Measurements from ENCODE around the gene GRID1.

Gene GRID1

DNA sequence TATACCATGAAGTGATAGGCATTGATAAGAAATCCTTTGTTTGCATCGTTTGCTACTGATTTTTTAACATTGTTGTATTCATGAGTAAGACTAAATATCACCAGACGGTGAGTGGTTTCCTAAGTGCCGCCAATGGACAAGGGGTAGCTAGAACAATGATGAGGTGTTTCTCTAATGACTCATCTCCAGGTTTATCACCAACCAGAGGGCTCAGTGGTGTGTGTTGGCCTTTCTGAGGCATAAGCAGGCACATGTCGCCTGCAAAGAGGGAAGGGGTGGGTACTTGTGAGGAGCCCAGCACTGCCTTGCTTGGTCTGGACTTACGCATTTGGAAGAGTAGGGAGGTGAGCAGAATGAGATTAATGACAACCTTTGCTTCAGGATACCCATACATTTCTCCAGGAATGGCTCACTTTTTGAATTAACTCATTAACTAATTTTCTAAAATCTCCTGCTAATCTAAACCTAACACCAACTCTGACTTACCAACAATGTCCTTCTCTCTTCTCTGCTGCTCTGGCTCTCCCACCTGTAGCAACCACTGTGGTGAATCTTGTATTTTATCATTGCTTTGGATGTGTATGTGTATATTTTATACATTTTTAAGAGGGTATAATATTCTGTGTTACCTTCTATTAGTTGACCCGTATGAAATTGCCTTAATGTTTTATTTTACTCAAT is 722.6 kb downstream of the GRID1 start:
- TF ChIP-seq CTCF (IDR thresholded peaks at IDR 0.05; ENCODE audit: insufficient read depth, missing control alignments), result no peak
- DNase-seq (ENCODE audit: insufficient read length, low spot score) (no peak), FAIRE-seq (no peak)

GRCh38 chr10:85643171-85643844 is 723.3 kb downstream of the GRID1 start:
- DNase-seq (ENCODE audit: insufficient read length, low spot score), result no peak
- TF ChIP-seq CTCF (IDR thresholded peaks at IDR 0.05; ENCODE audit: insufficient read depth, missing control alignments), result no peak
- no peak for FAIRE-seq

DNA sequence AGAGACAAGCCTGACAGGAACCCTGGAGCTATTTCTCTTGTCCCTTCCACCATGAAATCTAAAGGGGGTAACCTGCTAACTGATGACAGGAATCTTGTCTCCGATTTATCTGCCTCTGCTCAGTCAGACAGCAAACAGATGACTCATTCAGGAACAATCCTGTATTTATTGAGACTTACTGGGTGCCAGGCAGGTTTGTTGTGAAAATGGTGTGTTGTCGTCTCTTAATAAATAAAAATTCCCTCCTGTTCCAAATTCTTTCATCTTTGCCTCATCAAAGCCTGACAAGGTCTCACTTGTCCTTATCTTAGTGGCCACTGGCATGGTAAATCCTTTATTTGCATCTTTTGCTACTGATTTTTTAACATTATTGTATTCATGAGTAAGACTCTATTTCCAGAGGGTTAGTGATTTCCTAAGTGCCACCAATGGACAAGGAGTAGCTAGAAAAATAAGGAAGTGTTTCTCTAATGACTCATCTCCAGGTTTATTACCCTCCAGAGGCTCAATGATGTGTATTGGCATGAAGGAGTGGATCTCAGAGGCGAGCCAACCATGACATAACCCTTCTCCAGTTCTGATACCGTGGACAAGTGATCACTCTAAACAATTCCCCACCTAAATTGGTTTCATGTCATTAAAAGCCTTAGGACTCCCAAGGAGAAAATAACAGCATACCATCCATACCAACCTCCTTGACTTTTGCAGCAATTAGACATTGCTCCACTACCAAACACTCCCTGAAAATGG is 724.0 kb downstream of the GRID1 start:
- no peak for TF ChIP-seq CTCF (IDR thresholded peaks at IDR 0.05; ENCODE audit: insufficient read depth, missing control alignments)
- FAIRE-seq, result no peak
- no peak for DNase-seq (ENCODE audit: insufficient read length, low spot score)

DNA sequence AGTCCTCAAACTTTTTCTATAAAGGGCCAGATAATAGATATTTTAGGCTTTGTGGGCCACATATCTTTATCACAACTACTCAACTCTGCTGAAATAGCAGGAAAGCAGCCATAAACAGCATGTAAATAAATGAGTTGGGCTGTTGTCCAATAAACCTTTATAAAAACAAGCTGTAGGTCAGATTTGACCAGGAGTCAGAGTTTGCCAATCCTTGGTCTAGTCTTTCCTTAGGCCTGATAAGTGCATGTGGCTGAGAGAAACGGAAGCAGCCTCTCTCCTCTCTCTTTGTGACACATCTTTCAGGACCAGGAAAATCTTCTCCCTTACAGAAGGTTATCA is 724.5 kb downstream of the GRID1 start:
- FAIRE-seq, result no peak
- no peak for TF ChIP-seq CTCF (IDR thresholded peaks at IDR 0.05; ENCODE audit: insufficient read depth, missing control alignments)
- DNase-seq (ENCODE audit: insufficient read length, low spot score), result no peak

- DNase-seq (ENCODE audit: insufficient read length, low spot score), result no peak
- no peak for FAIRE-seq
- no peak for TF ChIP-seq CTCF (IDR thresholded peaks at IDR 0.05; ENCODE audit: insufficient read depth, missing control alignments)
These were observed 725.1 kb downstream of the GRID1 start for GRCh38 chr10:85641479-85642009.

DNA sequence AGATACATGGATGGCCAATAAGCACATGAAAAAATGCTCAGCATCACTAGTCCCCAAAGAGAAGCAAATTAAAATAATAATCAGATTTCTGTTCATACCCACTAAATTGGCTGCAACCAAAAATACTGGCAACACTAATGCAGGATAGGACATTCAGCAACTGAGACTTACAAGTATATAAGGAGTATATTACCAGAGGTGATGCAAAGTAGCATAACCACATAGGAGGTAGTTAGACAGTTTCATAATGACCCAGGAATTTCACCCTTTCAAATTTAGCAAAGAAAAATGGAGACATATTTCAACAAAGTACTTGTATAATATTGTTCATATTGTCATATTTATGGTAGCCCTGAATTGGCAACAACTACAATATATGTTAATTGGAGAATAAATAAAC is 727.8 kb downstream of the GRID1 start:
- DNase-seq (ENCODE audit: insufficient read length, low spot score) (no peak), FAIRE-seq (no peak)
- no peak for TF ChIP-seq CTCF (IDR thresholded peaks at IDR 0.05; ENCODE audit: insufficient read depth, missing control alignments)
